22Rv1 (cell line): Measurements from ENCODE around the gene PRR32.
"Not testable (repeated sequence)": the region's sequence is repeated elsewhere in the genome, so short reads cannot be mapped to it uniquely, and the experiment has no call there.

Source experiments
- H3K27ac ChIP-seq: fragments of 450-650 bp; 2 replicates; pipeline ENCODE4 v1.5.1; 2017
- ZFX ChIP-seq: fragments of 450-650 bp; IDR thresholded peaks from 2 replicates; pipeline ENCODE4 v1.6.1; 2017; ENCODE audit warnings: antibody characterized with exemption, borderline replicate concordance
- TF ChIP-seq, protein P1 (sequence below): fragments of 450-650 bp; IDR thresholded peaks from 2 replicates; pipeline ENCODE4 v1.5.1; 2017; ENCODE audit warnings: mild to moderate bottlenecking

Gene PRR32, protein sequence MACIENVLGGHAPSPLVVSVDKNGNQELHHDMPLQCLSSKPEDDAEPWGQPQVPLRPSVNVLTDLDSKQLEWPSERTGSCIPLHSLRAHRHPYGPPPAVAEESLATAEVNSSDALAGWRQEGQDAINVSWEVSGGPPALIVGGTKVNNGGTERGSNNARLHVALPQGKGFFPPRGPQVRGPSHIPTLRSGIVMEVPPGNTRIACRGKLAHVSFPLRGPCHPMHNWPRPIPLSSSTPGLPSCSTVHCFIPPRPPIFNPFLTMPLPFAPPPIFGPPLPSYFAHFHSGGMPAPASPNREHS

DNA sequence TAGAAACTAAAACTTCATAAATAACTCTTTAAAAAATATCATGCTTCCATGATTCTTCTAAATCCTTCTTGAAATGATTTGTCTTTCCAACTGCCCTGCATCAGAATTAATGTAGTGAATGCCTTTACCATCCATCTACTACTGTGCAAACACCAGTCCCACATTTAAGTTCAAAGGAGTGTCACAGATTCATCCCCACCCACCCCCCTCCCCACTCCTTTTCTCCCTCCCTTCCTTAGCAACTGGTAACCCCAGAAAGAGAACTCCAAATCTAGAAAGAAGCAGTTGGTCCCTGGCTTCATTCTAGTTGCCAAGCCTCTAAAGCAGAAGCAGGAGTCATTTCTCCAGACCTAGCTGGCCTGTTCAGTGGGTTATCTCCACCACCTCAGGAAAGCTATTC lies at the start of gene PRR32:
PRR32 (plus strand) TSS at position 301 of the 400 bp plus-strand sequence. CDS start 115 bp downstream, outside the sequence.
- H3K27ac ChIP-seq, result no peak within 1 kb of the TSS

DNA sequence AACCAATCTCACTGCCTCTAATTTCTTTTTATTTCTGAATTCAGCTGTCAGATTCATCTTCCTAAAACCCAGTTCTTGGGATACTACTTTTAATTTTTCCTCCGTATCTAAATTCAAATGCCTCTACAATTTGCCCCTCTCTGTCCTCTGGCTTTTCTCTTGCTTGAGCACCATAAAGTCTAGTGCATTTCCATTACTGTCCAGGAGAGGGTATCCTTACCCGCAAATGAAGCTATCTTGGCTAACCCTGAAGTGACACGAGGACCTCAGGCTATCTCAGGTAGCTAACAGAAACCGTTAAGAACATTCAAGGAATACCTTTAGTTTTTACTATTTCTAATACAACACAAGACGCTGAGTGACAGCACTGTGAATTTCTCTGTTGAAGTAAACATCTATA lies 49.4 kb upstream of the PRR32 start:
- TF ChIP-seq, protein P1, sequence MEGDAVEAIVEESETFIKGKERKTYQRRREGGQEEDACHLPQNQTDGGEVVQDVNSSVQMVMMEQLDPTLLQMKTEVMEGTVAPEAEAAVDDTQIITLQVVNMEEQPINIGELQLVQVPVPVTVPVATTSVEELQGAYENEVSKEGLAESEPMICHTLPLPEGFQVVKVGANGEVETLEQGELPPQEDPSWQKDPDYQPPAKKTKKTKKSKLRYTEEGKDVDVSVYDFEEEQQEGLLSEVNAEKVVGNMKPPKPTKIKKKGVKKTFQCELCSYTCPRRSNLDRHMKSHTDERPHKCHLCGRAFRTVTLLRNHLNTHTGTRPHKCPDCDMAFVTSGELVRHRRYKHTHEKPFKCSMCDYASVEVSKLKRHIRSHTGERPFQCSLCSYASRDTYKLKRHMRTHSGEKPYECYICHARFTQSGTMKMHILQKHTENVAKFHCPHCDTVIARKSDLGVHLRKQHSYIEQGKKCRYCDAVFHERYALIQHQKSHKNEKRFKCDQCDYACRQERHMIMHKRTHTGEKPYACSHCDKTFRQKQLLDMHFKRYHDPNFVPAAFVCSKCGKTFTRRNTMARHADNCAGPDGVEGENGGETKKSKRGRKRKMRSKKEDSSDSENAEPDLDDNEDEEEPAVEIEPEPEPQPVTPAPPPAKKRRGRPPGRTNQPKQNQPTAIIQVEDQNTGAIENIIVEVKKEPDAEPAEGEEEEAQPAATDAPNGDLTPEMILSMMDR, result peak; percentile 59
- no peak for TF ChIP-seq ZFX
- no peak overlapping the region for H3K27ac ChIP-seq

More for the DNA sequence above, at the start of gene PRR32:
- TF ChIP-seq, protein P1, result no peak
- no peak for TF ChIP-seq ZFX

DNA sequence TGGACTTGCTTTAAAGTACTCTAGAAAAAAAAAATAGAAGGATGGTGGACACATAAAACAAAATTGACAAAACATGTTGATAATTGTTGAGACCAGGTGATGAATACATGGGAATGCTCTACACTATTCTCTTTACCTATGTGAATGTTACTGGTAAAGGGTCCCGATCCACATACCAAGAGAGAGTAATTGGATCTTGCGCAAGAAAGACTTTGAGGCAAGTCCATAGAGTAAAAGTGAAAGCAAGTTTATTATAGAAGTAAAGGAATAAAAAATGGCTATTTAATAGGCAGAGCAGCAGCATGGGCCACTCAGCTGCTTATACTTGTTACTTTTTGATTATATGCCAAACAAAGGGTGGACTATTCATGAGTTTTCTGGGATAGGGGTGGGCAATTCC lies 34.0 kb upstream of the PRR32 start:
- TF ChIP-seq ZFX, result no peak
- TF ChIP-seq, protein P1, result no peak
- H3K27ac ChIP-seq, result no peak overlapping the region

DNA sequence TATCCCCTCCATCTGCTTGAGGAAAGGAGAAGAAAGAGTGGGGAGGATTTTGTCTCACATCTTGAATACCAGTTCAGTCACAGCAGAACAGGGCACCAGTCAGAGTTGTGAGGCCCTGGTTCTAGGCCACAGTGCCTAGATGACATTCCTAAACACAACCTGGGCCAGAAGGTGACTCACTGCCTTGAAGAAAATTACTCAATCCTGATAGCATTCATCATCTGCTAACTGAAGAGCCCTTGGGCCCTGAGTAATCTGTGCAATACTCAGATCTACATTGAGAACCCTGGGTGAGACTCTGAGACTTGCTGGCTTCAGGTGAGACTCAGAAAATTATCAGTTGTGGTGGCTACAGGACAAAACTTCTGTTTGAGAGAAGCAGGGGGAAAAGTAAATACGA lies 20.5 kb upstream of the PRR32 start:
- no peak for TF ChIP-seq ZFX
- TF ChIP-seq, protein P1, result no peak
- no peak overlapping the region for H3K27ac ChIP-seq

DNA sequence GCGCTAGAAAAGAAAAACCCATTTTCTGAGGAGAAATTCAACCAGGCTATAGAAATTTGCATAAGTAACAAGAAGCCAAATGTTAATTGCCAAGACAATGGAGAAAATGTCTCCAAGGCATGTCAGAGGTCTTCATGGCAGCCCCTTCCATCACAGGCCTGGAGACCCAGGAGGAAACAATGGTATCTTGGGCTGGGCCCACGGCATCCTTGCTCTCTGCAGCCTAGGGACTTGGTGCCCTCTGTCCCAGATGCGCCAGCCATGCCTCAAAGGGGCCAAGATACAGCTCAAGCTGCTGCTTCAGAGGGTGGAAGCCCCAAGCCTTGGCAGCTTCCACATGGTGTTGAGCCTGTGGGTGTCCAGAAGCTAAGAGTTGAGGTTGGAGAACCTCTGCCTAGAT lies 12.7 kb upstream of the PRR32 start:
- H3K27ac ChIP-seq, result not testable (repeated sequence)

DNA sequence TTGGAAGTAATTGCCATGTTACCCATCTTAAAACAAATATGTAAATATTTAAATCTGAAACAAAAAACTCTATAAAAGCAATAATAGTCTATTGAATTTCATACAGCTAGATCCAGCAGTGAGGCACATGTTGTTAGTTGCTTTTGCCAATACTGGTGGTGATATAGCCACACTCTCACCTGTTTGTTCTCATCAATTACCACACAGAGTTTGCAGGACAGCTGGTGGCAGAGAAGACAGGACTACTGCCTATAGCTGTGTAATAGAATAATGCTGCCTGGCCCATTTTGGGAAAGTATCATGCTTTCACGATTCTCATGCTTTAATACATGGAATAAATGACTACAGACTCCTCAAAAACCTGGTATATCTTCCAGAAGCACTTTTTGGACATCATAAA lies 3.7 kb upstream of the PRR32 start:
- H3K27ac ChIP-seq, result no peak overlapping the region
- TF ChIP-seq ZFX, result no peak
- TF ChIP-seq, protein P1, result no peak

DNA sequence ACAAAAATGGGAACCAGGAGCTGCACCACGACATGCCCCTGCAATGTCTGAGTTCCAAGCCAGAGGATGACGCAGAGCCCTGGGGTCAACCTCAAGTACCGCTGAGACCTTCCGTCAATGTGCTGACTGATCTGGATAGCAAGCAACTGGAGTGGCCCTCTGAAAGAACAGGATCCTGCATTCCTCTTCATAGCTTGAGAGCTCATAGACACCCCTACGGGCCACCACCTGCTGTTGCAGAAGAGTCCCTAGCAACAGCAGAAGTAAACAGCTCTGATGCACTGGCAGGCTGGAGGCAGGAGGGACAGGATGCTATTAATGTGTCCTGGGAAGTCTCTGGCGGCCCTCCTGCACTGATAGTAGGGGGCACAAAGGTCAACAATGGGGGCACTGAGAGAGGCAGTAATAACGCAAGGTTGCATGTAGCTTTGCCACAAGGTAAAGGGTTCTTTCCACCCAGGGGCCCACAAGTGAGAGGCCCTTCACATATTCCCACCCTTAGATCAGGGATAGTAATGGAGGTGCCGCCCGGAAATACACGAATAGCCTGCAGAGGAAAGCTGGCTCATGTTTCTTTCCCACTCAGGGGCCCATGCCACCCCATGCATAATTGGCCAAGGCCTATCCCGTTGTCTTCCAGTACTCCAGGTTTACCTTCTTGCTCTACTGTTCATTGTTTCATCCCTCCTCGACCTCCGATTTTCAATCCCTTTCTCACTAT lies 1.3 kb downstream of the PRR32 start:
- H3K27ac ChIP-seq, result no peak overlapping the region
- TF ChIP-seq, protein P1, result no peak
- no peak for TF ChIP-seq ZFX
